H1 (cell line): ENCODE measurements around the gene EIF2S2. TPM values are rescaled to one million over a fixed set of nuclear protein-coding genes. Genes with fewer than 3 reads are reported as not detected.

Source experiments
- CTCF ChIA-PET: fragments of 300-600 bp; sonication (Branson Sonifier 250); formaldehyde crosslinking; loops from one replicate; lab custom pipeline; 2021; ENCODE audit not compliant: partially characterized antibody; lab: Charles Lee
- POLR2A ChIA-PET: fragments of 300-600 bp; sonication (Branson Sonifier 250); formaldehyde crosslinking; loops from one replicate; lab custom pipeline; 2021; ENCODE audit warnings: inconsistent platforms; ENCODE audit not compliant: partially characterized antibody; lab: Charles Lee
- DNase-seq, 2 experiments: peaks; one replicate each; pipeline versions ENCODE4 v3.0.0 to v3.0.0-alpha.2; 2010 to 2022; ENCODE audit warnings: low spot score in 2 of 2, low read depth in 1 of 2, mixed read lengths in 1 of 2
- FAIRE-seq: peaks from 2 replicates; lab custom pipeline; 2011; peaks lifted over from hg19 to GRCh38; lab: Jason Lieb, UNC
- H2AFZ ChIP-seq: 2 replicates; pipeline ENCODE4 v1.8.1; 2012; ENCODE audit warnings: low read length, inconsistent platforms
- H2AK5ac ChIP-seq: 2 replicates; pipeline ENCODE4 v1.6.1; 2013; ENCODE audit warnings: low read depth, low read length
- H2BK120ac ChIP-seq: replicated peaks from 2 replicates; pipeline ENCODE3; 2013; ENCODE audit warnings: low read depth, low read length, inconsistent platforms
- H2BK12ac ChIP-seq: 2 replicates; pipeline ENCODE4 v1.6.1; 2013; ENCODE audit warnings: low read depth, low read length
- H2BK15ac ChIP-seq: 2 replicates; pipeline ENCODE4 v1.6.1; 2013; ENCODE audit warnings: low read length
- H2BK20ac ChIP-seq: 2 replicates; pipeline ENCODE4 v1.6.1; 2013; ENCODE audit warnings: low read length
- H2BK5ac ChIP-seq: 2 replicates; pipeline ENCODE4 v1.6.1; 2013; ENCODE audit warnings: low read depth, low read length
- H3K14ac ChIP-seq: 2 replicates; pipeline ENCODE4 v1.6.1; 2013; ENCODE audit warnings: inconsistent platforms; ENCODE audit not compliant: insufficient read length
- H3K18ac ChIP-seq: 2 replicates; pipeline ENCODE4 v1.6.1; 2013; ENCODE audit warnings: low read length; ENCODE audit errors: extremely low read depth
- H3K23ac ChIP-seq: 2 replicates; pipeline ENCODE4 v1.6.1; 2013; ENCODE audit warnings: inconsistent platforms; ENCODE audit not compliant: insufficient read length
- H3K23me2 ChIP-seq: 2 replicates; pipeline ENCODE4 v1.6.1; 2013; ENCODE audit warnings: low read depth, low read length
- H3K27ac ChIP-seq: 2 replicates; pipeline ENCODE4 v1.6.1; 2011; ENCODE audit warnings: low read depth, low read length, inconsistent platforms
- H3K27me3 ChIP-seq, 4 experiments: replicated peaks in 1 of 4; 1 replicate in 1 of 4; 2 replicates in 3 of 4; pipeline versions ENCODE4 v1.6.1 to v1.8.1; 2011 to 2013; ENCODE audit warnings: low read length in 3 of 4, mild to moderate bottlenecking in 3 of 4, inconsistent platforms in 2 of 4, mixed read lengths in 2 of 4, moderate library complexity in 1 of 4; ENCODE audit not compliant: control insufficient read depth in 3 of 4, insufficient read depth in 3 of 4; ENCODE audit errors: extremely low read depth in 1 of 4
- H3K36me3 ChIP-seq, 4 experiments: 2 replicates each; pipeline versions ENCODE4 v1.6.1 to v1.8.1; 2011 to 2013; ENCODE audit warnings: mild to moderate bottlenecking in 4 of 4, low read length in 3 of 4, moderate library complexity in 2 of 4, control low read depth in 1 of 4, inconsistent platforms in 1 of 4; ENCODE audit not compliant: insufficient read depth in 4 of 4, control insufficient read depth in 2 of 4
- H3K4ac ChIP-seq: replicated peaks from 2 replicates; pipeline ENCODE3; 2013; ENCODE audit warnings: low read length, low read depth, mixed read lengths, inconsistent platforms; ENCODE audit not compliant: insufficient read length
- H3K4me1 ChIP-seq, 4 experiments: replicated peaks in 1 of 4; 1 replicate in 1 of 4; 2 replicates in 3 of 4; pipeline versions ENCODE4 v1.6.1 to v1.8.1; 2011 to 2013; ENCODE audit warnings: low read length in 3 of 4, inconsistent platforms in 2 of 4, mixed read lengths in 1 of 4; ENCODE audit not compliant: insufficient read depth in 4 of 4, control insufficient read depth in 3 of 4
- H3K4me2 ChIP-seq, 2 experiments: 2 replicates each; pipeline versions ENCODE4 v1.6.1 to v1.8.1; 2011 to 2013; ENCODE audit warnings: low read depth in 2 of 2, low read length in 2 of 2, control low read depth in 1 of 2, inconsistent platforms in 1 of 2, mild to moderate bottlenecking in 1 of 2; ENCODE audit not compliant: insufficient read depth in 1 of 2
- H3K4me3 ChIP-seq, 4 experiments: fragments of 200-600, 300-600 bp in 1 of 4; sonication (generic), shearing (Covaris generic), sonication (Bioruptor Twin) in 1 of 4; 2 replicates each; pipeline versions ENCODE4 v1.5.1 to v1.8.1; 2011 to 2016; ENCODE audit warnings: low read length in 4 of 4, low read depth in 3 of 4, control low read depth in 2 of 4, inconsistent platforms in 2 of 4, mild to moderate bottlenecking in 2 of 4, mixed read lengths in 1 of 4, moderate library complexity in 1 of 4; ENCODE audit not compliant: insufficient read depth in 2 of 4; ENCODE audit errors: extremely low read depth in 1 of 4
- H3K56ac ChIP-seq: replicated peaks from 2 replicates; pipeline ENCODE3; 2013; ENCODE audit warnings: low read depth, mild to moderate bottlenecking, mixed read lengths, low read length, inconsistent platforms; ENCODE audit not compliant: insufficient read length
- H3K79me1 ChIP-seq: 2 replicates; pipeline ENCODE4 v1.6.1; 2013; ENCODE audit warnings: low read depth, low read length, control low read depth
- H3K79me2 ChIP-seq, 2 experiments: 2 replicates each; pipeline versions ENCODE4 v1.6.1 to v1.8.1; 2012 to 2013; ENCODE audit warnings: low read length in 2 of 2, mild to moderate bottlenecking in 2 of 2, inconsistent platforms in 1 of 2; ENCODE audit not compliant: insufficient read depth in 2 of 2, control insufficient read depth in 1 of 2
- H3K9ac ChIP-seq, 4 experiments: replicated peaks in 1 of 4; 1 replicate in 1 of 4; 2 replicates in 3 of 4; pipeline versions ENCODE4 v1.6.1 to v1.8.1; 2011 to 2013; ENCODE audit warnings: low read depth in 3 of 4, low read length in 3 of 4, control low read depth in 2 of 4, mild to moderate bottlenecking in 2 of 4, moderate library complexity in 2 of 4, inconsistent platforms in 1 of 4; ENCODE audit errors: extremely low read depth in 1 of 4
- H3K9me3 ChIP-seq, 2 experiments: 2 replicates each; pipeline versions ENCODE4 v1.6.1 to v1.8.1; 2012 to 2013; ENCODE audit warnings: mild to moderate bottlenecking in 2 of 2, moderate library complexity in 2 of 2, control low read depth in 1 of 2, inconsistent platforms in 1 of 2, low read depth in 1 of 2, low read length in 1 of 2, mixed read lengths in 1 of 2; ENCODE audit not compliant: insufficient read depth in 2 of 2
- H4K20me1 ChIP-seq, 2 experiments: replicated peaks in 1 of 2; 2 replicates each; pipeline versions ENCODE3 to v1.8.1; 2011 to 2013; ENCODE audit warnings: inconsistent platforms in 2 of 2, low read length in 2 of 2, mild to moderate bottlenecking in 1 of 2; ENCODE audit not compliant: insufficient read depth in 2 of 2, control insufficient read depth in 1 of 2
- H4K5ac ChIP-seq: 2 replicates; pipeline ENCODE4 v1.6.1; 2013; ENCODE audit warnings: low read length, low read depth, mixed read lengths, inconsistent platforms; ENCODE audit not compliant: insufficient read length
- H4K8ac ChIP-seq: 2 replicates; pipeline ENCODE4 v1.8.0; 2013; ENCODE audit warnings: mild to moderate bottlenecking, moderate library complexity, low read length, inconsistent platforms; ENCODE audit not compliant: insufficient read depth; ENCODE audit errors: extremely low read depth
- H4K91ac ChIP-seq: replicated peaks from 2 replicates; pipeline ENCODE3; 2013; ENCODE audit warnings: low read length, mixed read lengths, inconsistent platforms; ENCODE audit not compliant: insufficient read length
- SRF ChIP-seq: IDR thresholded peaks from 2 replicates; pipeline ENCODE4 v1.6.1; 2011; ENCODE audit warnings: mild to moderate bottlenecking, low read depth, low read length, moderate library complexity
- SUZ12 ChIP-seq: fragments of 200-600 bp; sonication (generic); IDR thresholded peaks from 2 replicates; pipeline ENCODE4 v1.6.1; 2012; ENCODE audit warnings: mild to moderate bottlenecking, inconsistent platforms, low read length, moderate library complexity, mixed read lengths
- WGBS, 2 experiments: shearing (Covaris generic) in 1 of 2; methylation state at CpG; one replicate each; pipeline versions ENCODE4 v1.1.6 to v1.1.7; 2013 to 2015; ENCODE audit warnings: low lambda C conversion rate in 2 of 2, mixed read lengths in 2 of 2, inconsistent platforms in 1 of 2, low coverage in 1 of 2, missing lambda C conversion rate in 1 of 2; ENCODE audit not compliant: insufficient replicate concordance in 2 of 2, insufficient coverage in 1 of 2, insufficient read length in 1 of 2; ENCODE audit errors: extremely low coverage in 1 of 2, missing lambda C conversion rate in 1 of 2; 5-methylcytosine and 5-hydroxymethylcytosine counted together
- polyA plus RNA-seq, 7 experiments: library from polyadenylated mRNA; depleted of rRNA in 3 of 7; stranded (reverse) in 5 of 7; unstranded in 2 of 7; fragments of >200 nt in 5 of 7; fragments of 200-250 nt in 2 of 7; gene quantifications; 1 replicate in 5 of 7; 2 replicates in 1 of 7; 4 replicates in 1 of 7; pipeline versions ENCODE4 v1.2.1 to v1.2.3, GENCODE V29; 2011 to 2013; ENCODE audit warnings: missing spikeins in 2 of 7, mixed read lengths in 2 of 7
- total RNA-seq: library from RNA; stranded (reverse); fragmentation: NEBNext Ultra II Directional; extraction: Animal tissue kit (Norgen Biotek cat#: 25700); gene quantifications from 2 replicates; pipeline ENCODE4 v1.2.1, GENCODE V29; 2021

EIF2S2 gene
- total and polyA plus RNA-seq, 2 of the 8 experiments (the other 6 are each of a cell fraction or from before 2014, with no cell fraction given) = 59.5 to 142 TPM

DNA sequence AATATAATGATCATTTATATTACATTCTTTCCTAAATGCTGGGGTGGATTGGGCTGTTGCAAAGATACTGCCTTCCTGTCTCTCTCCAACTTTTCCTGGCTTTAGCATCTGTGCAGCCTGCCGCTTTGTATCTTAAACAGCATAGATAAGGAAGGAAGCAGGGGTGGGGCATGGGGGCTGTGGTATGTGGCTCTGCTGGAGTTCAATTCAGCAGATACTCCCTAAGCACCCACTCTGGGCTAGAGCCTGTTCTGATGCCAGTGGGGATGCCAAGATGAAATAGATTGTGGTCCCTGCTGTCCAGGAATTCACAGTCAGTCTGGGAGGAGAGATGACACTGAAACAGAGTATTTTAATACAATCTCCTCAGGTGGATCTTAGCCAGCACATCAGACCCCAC, 56.8 kb downstream of the EIF2S2 start:
- no peak overlapping the region for H3K4me3 ChIP-seq
- no peak overlapping the region for H4K8ac ChIP-seq
- H3K4ac ChIP-seq = no peak overlapping the region
- H2BK5ac ChIP-seq = no peak overlapping the region
- H4K5ac ChIP-seq = no peak overlapping the region
- WGBS, 2 experiments = 85% methylated on average over 1 of the region's 1 CpG; no CpG with 5 or more reads in 1 of the 2 experiments
- H3K56ac ChIP-seq = no peak overlapping the region
- no peak overlapping the region for H3K18ac ChIP-seq
- no peak overlapping the region for H3K27ac ChIP-seq
- no peak overlapping the region for H3K9ac ChIP-seq
- DNase-seq (no peak), FAIRE-seq (no peak)
- H4K20me1 ChIP-seq = peaks cover 21 to 31% of the 10 kb centered on the region in 2 experiments
- no peaks in the 10 kb centered on the region for H3K23me2 ChIP-seq
- ChIA-PET CTCF (interaction anchor here (1.0 to 2.0 kb wide), 2 partner anchors 12 to 13 kb away, joined by 3 to 8 read pairs; no protein-coding TSS in a partner anchor), POLR2A (interaction anchor here (1.3 kb wide), 1 partner anchor 9 kb away, joined by 3 read pairs; no protein-coding TSS in a partner anchor)
- peaks cover 5 to 62% of the 10 kb centered on the region in 2 experiments for H3K79me2 ChIP-seq
- no peak overlapping the region for H2AFZ ChIP-seq
- no peaks in the 10 kb centered on the region for H3K4me1 ChIP-seq
- H3K9me3 ChIP-seq = no peaks in the 10 kb centered on the region
- no peak overlapping the region for H2AK5ac ChIP-seq
- no peak overlapping the region for H3K23ac ChIP-seq
- no peak overlapping the region for H2BK20ac ChIP-seq
- no peaks in the 10 kb centered on the region for H3K27me3 ChIP-seq
- H3K4me2 ChIP-seq = no peak overlapping the region
- H4K91ac ChIP-seq = no peak overlapping the region
- H2BK12ac ChIP-seq = no peak overlapping the region
- H3K14ac ChIP-seq = no peak overlapping the region
- no peaks in the 10 kb centered on the region for H3K36me3 ChIP-seq
- TF ChIP-seq SUZ12 = no peak
- TF ChIP-seq SRF = no peak
- TF ChIP-seq, all 59 proteins: peak for 0
- Histone ChIP-seq H2BK120ac (no peak overlapping the region), H2BK15ac (no peak overlapping the region), H3K79me1 (peaks cover 20% of the 10 kb centered on the region)
